K562 (cell line): ENCODE data around the gene WDR91. TPM values are rescaled to one million over a fixed set of nuclear protein-coding genes. Genes with fewer than 3 reads are reported as not detected.
A peak's percentile ranks its signal among the peaks of the same experiment; 100 is the strongest.

ENCODE experiments used
- DIDO1 ChIP-seq: fragments of 450-650 bp; IDR thresholded peaks from 2 replicates; pipeline ENCODE4 v1.6.1; 2016; ENCODE audit warnings: low read depth, missing biosample characterization, missing genetic modification characterization
- GABPA ChIP-seq: fragments of 200-800 bp; sonication (Bioruptor generic); conservative IDR thresholded peaks from 2 replicates; pipeline ENCODE4 v1.6.1; 2016; ENCODE audit warnings: low read depth, missing genetic modification characterization, missing compliant biosample characterization
- IRF9 ChIP-seq: fragments of 450-650 bp; IDR thresholded peaks from 2 replicates; pipeline ENCODE4 v1.6.1; 2016; ENCODE audit warnings: missing biosample characterization, missing genetic modification characterization
- MAFF ChIP-seq: IDR thresholded peaks from 2 replicates; pipeline ENCODE4 v1.6.1; 2012; ENCODE audit warnings: low read length, improper control_type of control experiment
- POLR2AphosphoS5 ChIP-seq: IDR thresholded peaks from 2 replicates; pipeline ENCODE4 v1.6.1; 2011; ENCODE audit warnings: mild to moderate bottlenecking, low read depth, low read length, moderate library complexity; ENCODE audit not compliant: control insufficient read depth, insufficient read depth
- PYGO2 ChIP-seq: fragments of 450-650 bp; IDR thresholded peaks from 2 replicates; pipeline ENCODE4 v1.6.1; 2016; ENCODE audit warnings: mild to moderate bottlenecking, missing genetic modification characterization, moderate library complexity, missing compliant biosample characterization
- RAD51 ChIP-seq: fragments of 450-650 bp; IDR thresholded peaks from 2 replicates; pipeline ENCODE4 v1.7.1; 2016; ENCODE audit warnings: low read depth, mild to moderate bottlenecking, borderline replicate concordance
- RBBP5 ChIP-seq: fragments of 200-600 bp; sonication (generic); IDR thresholded peaks from 2 replicates; pipeline ENCODE4 v1.6.1; 2012; ENCODE audit warnings: borderline replicate concordance, mild to moderate bottlenecking, low read length, control low read depth, inconsistent platforms; ENCODE audit not compliant: insufficient read depth, poor library complexity, severe bottlenecking
- RBM39 ChIP-seq: fragments of 200-400 bp; formaldehyde crosslinking; optimal IDR thresholded peaks from 2 replicates; pipeline ENCODE3; 2018; ENCODE audit warnings: low read depth, low read length
- ZBTB1 ChIP-seq: sonication (generic); formaldehyde crosslinking; IDR thresholded peaks from 2 replicates; pipeline ENCODE4 v1.8.1; 2023; ENCODE audit warnings: missing genetic modification reagents, low read depth, mild to moderate bottlenecking, borderline replicate concordance
- ZBTB26 ChIP-seq: fragments of 450-650 bp; formaldehyde crosslinking; IDR thresholded peaks from 2 replicates; pipeline ENCODE4 v1.4.0; 2022; ENCODE audit warnings: missing genetic modification characterization
- ZNF274 ChIP-seq: IDR thresholded peaks from 2 replicates; pipeline ENCODE4 v1.6.1; 2011; ENCODE audit warnings: low read depth, mild to moderate bottlenecking, low read length, moderate library complexity, borderline replicate concordance
- ZNF740 ChIP-seq, 3 experiments: fragments of 200-800 bp in 1 of 3; sonication (Bioruptor generic) in 1 of 3; sonication (generic) in 1 of 3; formaldehyde crosslinking in 1 of 3; IDR thresholded peaks; 2 replicates each; pipeline versions ENCODE4 v1.6.1 to v1.8.0; 2016 to 2022; ENCODE audit warnings: mild to moderate bottlenecking in 2 of 3, missing compliant biosample characterization in 2 of 3, missing genetic modification characterization in 2 of 3, missing genetic modification reagents in 1 of 3
- ZNF77 ChIP-seq: fragments of 250-450 bp; sonication (Bioruptor Pico); IDR thresholded peaks from 2 replicates; pipeline ENCODE4 v1.5.0; 2020
- polyA plus RNA-seq, 8 experiments: library from polyadenylated mRNA; depleted of rRNA in 4 of 8; stranded (reverse) in 5 of 8; unstranded in 3 of 8; fragments of >200 nt; fragmentation: Nextera tagmentation in 2 of 8; fragmentation: Illumina TruSeq in 1 of 8; extraction: Ambion mirVana in 2 of 8; extraction: Trizol in 1 of 8; gene quantifications; 2 replicates each; pipeline versions ENCODE4 v1.2.1 to v1.2.3, GENCODE V29; 2011 to 2014; ENCODE audit warnings: inconsistent platforms in 1 of 8, missing spikeins in 1 of 8
- total RNA-seq, 7 experiments: library from RNA; depleted of rRNA in 6 of 7; stranded (reverse); fragments of >200 nt in 6 of 7; fragmentation: Illumina TruSeq in 2 of 7; extraction: Trizol in 2 of 7; gene quantifications; 2 replicates each; pipeline versions ENCODE4 v1.2.1 to v1.2.3, GENCODE V29; 2011 to 2021; ENCODE audit warnings: low replicate concordance in 1 of 7
- TF ChIP-seq, protein P1 (sequence below): IDR thresholded peaks from 2 replicates; pipeline ENCODE4 v1.6.1; 2012; ENCODE audit warnings: low read depth, low read length, improper control_type of control experiment, borderline replicate concordance
- TF ChIP-seq, protein P2 (sequence below): fragments of 450-650 bp; IDR thresholded peaks from 2 replicates; pipeline ENCODE4 v1.6.1; 2018; ENCODE audit warnings: mild to moderate bottlenecking, low read depth; ENCODE audit not compliant: partially characterized antibody
- TF ChIP-seq, protein P3 (sequence below), 2 experiments: fragments of 450-650 bp in 1 of 2; sonication (generic) in 1 of 2; formaldehyde crosslinking in 1 of 2; IDR thresholded peaks in 1 of 2; conservative IDR thresholded peaks in 1 of 2; 2 replicates each; pipeline versions ENCODE4 v1.6.1 to v1.8.1; 2016 to 2023; ENCODE audit warnings: mild to moderate bottlenecking in 2 of 2, moderate library complexity in 2 of 2, inconsistent platforms in 1 of 2, missing genetic modification reagents in 1 of 2

WDR91 gene
- total and polyA plus RNA-seq, 9 of the 15 experiments (the other 6 are each of a cell fraction or from before 2014, with no cell fraction given), result 1.9 to 18.2 (median 9.8) TPM

- TF ChIP-seq, protein P1, sequence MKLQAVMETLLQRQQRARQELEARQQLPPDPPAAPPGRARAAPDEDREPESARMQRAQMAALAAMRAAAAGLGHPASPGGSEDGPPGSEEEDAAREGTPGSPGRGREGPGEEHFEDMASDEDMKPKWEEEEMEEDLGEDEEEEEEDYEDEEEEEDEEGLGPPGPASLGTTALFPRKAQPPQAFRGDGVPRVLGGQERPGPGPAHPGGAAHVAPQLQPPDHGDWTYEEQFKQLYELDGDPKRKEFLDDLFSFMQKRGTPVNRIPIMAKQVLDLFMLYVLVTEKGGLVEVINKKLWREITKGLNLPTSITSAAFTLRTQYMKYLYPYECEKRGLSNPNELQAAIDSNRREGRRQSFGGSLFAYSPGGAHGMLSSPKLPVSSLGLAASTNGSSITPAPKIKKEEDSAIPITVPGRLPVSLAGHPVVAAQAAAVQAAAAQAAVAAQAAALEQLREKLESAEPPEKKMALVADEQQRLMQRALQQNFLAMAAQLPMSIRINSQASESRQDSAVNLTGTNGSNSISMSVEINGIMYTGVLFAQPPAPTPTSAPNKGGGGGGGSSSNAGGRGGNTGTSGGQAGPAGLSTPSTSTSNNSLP, result 0 out of 2 replicates have a peak, but pooled peaks have one; percentile 45
- TF ChIP-seq ZBTB1 (CRISPR knock-in tag), result peak; percentile 91
- 0 out of 2 replicates have a peak, but pooled peaks have one; percentile 58 for TF ChIP-seq ZBTB26 (CRISPR knock-in tag)
- no peak for TF ChIP-seq PYGO2 (tag)
- TF ChIP-seq RAD51, result peak; percentile 24; the same call in 1 of the 2 replicates
- TF ChIP-seq DIDO1 (tag), result peak; percentile 93
- peak; percentile 99 for TF ChIP-seq RBBP5
- TF ChIP-seq ZNF77 (CRISPR knock-in tag), result peak; percentile 58; the same call in 1 of the 2 replicates
- no peak; the same call in 1 of the 2 replicates for TF ChIP-seq ZNF740 (CRISPR knock-in tag; IDR thresholded peaks at IDR 0.05)
- TF ChIP-seq ZNF740 (tag; IDR thresholded peaks at IDR 0.05), result no peak; a peak in 1 of 4 replicates
- TF ChIP-seq RBM39, result peak; percentile 38
- peak; percentile 93 for TF ChIP-seq POLR2AphosphoS5
- no peak for TF ChIP-seq IRF9 (tag)
- no peak for TF ChIP-seq MAFF
- peak; percentile 100 for TF ChIP-seq GABPA
- TF ChIP-seq, protein P2, sequence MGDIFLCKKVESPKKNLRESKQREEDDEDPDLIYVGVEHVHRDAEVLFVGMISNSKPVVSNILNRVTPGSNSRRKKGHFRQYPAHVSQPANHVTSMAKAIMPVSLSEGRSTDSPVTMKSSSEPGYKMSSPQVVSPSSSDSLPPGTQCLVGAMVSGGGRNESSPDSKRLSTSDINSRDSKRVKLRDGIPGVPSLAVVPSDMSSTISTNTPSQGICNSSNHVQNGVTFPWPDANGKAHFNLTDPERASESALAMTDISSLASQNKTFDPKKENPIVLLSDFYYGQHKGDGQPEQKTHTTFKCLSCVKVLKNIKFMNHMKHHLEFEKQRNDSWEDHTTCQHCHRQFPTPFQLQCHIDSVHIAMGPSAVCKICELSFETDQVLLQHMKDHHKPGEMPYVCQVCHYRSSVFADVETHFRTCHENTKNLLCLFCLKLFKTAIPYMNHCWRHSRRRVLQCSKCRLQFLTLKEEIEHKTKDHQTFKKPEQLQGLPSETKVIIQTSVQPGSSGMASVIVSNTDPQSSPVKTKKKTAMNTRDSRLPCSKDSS, result no peak
- no peak for TF ChIP-seq ZNF274
- TF ChIP-seq, protein P3, sequence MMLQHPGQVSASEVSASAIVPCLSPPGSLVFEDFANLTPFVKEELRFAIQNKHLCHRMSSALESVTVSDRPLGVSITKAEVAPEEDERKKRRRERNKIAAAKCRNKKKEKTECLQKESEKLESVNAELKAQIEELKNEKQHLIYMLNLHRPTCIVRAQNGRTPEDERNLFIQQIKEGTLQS (IDR thresholded peaks at IDR 0.05), result no peak; the same call in 1 of the 2 replicates
- TF ChIP-seq, protein P3 (CRISPR knock-in tag; conservative IDR thresholded peaks at IDR 0.05), result peak; percentile 60; the same call in 1 of the 2 replicates
Observed at GRCh38 chr7:135170274-135170997, 40.9 kb downstream of the WDR91 start, which contains the start of gene CYREN (continued).
